ENCODE results near the gene GPX2.

The GPX2 gene

GRCh38 chr14:64910847-64911495 is 31.6 kb downstream of the GPX2 start:
- no peak for DNase-seq

- DNase-seq = no peak
These were observed 36.5 kb downstream of the GPX2 start for GRCh38 chr14:64906022-64906421.

DNA sequence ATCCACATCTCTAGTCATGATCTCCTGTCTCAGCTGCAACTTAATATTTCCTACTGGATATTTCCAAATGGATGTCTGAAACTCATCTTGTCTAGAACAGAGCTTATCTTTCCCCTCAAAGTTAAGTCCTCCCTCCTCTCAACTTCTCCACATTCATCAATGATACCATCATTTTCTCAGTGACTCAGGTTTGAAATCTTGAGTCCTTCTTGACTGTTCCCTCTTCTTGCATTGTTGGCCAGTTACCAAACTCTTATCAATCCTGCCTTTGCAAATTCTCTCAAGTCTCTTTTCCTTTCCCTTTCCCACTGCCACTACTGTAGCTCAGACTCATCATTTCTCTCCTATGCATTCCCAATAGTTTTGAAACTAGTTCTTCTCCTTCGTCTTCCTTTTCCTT is 42.6 kb downstream of the GPX2 start:
- DNase-seq = no peak

- no peak for DNase-seq
These were observed 50.6 kb downstream of the GPX2 start for GRCh38 chr14:64891839-64892375.

DNA sequence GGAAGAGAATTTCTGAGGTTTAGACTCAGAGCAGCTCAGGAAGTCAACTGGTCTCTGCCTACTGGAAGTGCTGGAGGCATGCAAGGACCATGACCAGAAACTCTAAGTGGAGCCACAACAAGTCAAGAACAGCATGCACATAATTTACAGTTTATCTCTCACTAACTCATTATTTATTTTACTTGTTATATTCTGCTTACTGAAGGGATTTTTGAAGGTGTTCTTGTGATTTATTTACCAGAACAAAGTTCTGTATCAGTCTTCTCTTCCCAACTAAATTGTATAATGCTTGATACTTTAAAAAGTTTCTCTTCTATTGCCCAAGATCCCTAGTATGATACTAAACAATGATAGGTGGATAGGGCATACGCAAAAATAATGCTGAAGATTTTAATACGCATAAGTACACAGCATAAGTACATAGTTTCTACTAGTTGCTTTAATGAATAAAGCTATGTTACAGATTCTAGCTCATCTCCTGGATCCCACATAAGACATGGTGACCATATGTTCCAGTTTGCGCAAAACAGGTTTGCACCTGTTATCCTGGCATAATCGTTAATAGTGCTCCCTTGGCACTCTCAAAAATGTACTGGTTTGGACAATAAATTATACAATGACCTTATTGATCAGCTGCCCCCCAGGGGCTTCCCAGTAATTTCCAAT is 51.2 kb downstream of the GPX2 start:
- no peak for DNase-seq

GRCh38 chr14:64889352-64889751 is 53.2 kb downstream of the GPX2 start:
- no peak for DNase-seq

Measured in activated naive CD4-positive, alpha-beta T cell treated with anti-CD3 and anti-CD28 coated beads, Interleukin-2, amount 50 U/mL, for 16 hours (primary cell).